Bone marrow (tissue), 2 donors: ENCODE measurements around the gene PPIE.

Experiments
- DNase-seq, 2 donors: peaks; one replicate each; lab custom pipeline; 2025; lab: John Stamatoyannopoulos, UW

The PPIE gene

DNA sequence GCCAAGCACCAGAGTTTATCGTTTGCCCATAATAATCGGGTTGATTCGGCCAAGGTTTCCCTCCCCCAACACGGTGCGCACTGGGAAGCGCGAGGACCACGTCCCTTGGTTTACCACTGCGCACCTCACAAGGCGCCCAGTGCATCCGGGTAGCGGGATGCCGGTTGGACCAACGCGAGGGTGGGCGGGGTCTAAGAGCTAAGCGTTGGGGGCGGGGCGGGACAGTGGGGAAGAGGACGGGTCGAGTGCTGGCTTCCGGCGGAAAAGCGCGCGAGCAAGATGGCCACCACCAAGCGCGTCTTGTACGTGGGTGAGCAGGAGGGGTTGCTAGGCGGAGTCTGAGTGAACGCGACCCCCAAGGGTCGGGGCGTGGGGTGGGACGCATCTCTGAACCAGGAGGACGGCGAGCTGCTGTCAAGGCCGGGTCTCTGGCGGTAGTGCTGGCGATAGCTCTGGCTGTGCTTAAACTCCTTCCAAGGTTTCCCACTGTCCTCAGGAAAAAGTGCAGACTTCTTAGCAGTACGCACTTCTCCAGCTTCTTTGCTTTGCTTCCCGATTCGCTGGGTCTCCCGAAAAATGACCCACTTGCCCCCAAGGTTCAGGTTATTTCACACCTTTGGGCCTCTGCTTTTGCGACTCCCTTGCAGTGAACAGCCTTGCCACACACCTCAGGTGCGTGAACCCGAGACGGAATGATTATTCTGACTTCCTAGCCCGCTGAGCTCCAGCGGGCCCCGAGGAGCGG is at the start of gene PPIE:
Gene PPIE, plus strand, starts transcription at position 261 of the 745 bp plus-strand sequence. Its CDS starts 19 bp downstream, at position 280.
- peak; percentile 70 to 72 for DNase-seq

DNA sequence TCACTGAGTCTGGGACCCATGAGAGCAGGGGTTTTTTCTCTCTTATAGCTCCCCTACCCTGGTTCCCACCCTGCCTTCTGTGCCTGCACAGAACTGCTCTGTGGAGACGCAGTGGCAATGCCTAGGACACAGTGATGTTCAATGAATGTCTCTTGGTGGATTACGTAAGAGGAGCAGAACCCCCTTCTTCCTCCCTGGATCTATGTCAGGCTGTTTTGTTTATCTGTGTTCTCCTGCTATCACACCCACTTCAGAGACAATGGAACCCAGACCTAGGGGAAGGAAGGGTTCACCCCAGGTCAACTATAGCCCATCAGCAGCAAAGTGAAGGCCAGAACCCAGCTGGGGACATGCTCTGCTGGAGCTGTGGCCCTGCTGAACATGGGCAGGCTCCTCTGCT is 49.5 kb upstream of the PPIE start:
- DNase-seq: no peak

DNA sequence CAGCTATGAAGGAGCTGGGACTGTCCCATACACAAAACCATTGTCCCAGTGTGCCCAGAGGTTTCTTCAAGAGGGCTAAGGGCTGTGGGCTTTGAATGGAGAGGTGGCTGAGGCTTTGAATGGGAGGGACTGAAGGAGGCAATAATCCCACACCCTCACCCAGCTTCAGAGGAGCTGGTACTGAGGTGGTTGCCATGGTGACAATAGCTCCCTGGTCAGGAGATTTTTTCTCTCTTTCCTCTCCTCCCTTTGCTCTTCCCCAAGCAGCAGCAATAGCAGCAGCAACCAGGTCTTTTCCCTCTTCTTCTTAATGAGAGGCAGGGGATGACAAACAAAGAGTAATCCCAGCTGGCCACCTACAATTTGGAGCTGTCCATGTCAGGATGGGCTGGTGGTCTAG is 49.0 kb upstream of the PPIE start:
- DNase-seq: no peak

DNA sequence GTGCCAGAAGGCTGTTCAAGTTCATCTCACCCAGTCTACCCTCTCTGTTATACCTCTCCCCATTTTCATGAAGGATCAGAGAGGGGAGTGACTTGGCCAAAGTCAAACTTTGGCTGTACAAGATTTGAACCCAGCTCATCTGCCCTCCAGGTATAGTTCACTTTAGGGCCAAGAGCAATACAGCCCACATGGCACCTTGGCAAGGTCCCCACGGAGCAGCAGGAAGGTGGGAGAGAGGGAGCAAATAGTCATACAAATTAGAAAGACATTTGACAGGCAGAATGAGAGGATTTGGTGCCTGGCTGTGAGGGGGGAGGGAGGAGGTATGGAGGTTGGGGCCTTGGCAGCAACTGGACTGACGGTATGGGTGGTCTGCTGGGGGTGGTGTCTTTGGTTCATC is 48.5 kb upstream of the PPIE start:
- no peak for DNase-seq

DNA sequence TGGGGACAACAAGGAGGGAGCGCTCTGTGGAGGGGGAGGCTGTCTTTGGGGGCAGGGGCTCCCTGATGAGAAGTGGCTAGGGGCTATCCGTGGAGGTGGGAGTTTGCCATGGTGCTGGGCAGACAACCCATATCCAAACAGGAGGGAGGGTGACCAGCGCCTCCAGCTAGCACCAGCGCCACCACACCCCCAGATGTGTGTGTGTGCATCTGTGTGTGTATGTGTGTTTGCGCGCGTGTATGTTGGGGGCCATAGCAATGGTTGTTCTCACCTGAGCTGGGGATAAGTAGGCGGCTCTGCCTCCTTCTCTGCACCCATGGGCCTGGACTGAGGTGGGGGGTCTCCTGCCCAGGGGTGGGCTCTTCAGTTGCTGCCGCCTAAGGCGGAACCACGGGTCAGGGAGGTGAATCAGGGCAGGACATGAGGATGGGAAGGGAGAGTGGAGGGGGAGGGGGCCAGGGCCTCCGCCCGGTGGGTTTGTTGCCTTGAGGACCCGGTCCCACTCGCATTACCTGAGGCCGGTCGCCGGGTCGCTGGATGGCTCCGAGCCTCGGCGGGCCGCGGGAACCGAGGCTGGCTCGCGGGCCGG is 47.8 kb upstream of the PPIE start:
- DNase-seq: no peak

DNA sequence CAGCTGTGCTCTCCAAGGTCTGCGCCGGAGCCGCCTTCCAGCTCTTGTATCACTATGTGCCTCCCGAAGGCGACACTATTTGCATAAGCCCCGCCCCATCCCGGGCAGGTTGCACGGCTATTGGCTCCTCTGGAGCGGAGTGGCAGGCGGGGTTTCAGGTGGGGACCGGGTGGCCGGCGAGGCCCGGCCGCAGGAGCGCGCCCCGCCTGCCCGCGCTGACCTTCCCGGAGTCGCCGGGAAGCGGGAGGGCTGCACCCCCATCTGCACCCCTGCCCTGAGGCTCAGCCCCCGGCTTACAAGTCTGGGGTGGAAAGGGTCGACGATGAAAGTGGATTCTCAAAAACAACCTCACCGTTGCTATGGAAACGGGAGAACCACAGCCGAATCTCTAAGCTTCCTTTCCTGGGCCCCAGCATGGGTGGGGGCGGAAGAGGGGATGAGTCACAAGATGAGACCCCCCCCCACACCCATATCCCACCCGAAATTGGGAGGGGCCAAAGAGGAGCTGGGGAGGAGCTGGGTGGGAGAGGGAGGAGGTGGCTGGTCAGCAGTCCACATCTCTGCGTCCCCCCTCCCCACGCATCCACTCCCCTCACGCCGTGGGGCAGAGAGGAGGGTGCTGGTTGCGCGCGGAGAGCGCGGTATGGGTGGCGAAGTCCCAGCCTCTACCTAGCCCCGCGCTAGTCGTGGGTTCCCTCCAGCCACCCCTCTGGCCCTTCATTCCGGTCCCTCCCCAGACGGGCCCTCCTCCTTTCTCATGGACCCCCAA is 47.1 kb upstream of the PPIE start, which contains the start of gene HPCAL4:
Gene HPCAL4, minus strand, starts transcription at position 51 of the 769 bp plus-strand sequence. CDS start 6,830 bp downstream, outside the sequence.
- DNase-seq: peak in 1 of 2 donors; percentile 23

DNA sequence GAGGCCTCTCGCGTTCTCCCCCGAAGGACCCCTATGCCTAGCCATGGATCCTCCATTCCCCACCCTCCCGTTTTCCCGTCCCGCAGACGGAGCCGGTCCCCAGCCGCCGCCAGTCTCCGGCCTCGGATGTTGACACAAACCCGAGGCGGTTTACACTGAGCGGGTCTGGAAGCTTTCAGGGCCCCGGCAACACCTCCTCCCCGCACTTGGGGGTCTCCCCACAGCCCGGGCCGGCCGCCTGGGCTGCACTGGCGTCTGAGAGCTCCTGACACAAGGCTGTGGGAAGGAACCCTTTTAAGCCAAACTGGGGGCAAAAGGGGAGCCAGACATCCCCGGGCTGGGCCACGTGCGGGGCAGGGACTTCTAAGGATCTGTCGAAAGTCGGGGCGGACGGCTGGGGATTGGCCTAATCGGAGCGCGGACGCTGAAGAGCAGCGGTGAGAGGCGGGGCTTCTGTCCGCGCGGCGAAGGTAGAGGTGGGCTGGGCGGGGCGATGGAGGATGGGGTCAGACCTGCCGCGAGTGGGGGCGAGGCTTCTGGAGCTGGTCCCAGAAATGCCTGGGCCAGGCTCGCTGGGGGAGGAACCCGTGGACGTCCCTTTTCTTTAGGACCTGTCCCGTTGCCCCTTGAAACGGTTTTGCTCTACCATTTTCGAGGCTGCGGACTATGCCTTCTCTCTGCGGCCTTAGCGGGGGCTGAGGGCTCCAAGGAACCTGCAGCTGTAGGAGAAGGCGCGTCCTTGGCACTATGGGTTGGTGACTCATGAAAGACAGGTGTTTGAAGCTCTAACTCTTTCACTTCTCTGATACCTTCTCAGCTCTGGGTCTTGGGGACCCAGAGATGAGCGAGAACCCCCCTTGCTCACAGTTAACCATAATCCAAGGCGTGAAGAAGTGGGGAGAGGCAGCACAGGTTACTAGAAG is 46.3 kb upstream of the PPIE start:
- DNase-seq: no peak

DNA sequence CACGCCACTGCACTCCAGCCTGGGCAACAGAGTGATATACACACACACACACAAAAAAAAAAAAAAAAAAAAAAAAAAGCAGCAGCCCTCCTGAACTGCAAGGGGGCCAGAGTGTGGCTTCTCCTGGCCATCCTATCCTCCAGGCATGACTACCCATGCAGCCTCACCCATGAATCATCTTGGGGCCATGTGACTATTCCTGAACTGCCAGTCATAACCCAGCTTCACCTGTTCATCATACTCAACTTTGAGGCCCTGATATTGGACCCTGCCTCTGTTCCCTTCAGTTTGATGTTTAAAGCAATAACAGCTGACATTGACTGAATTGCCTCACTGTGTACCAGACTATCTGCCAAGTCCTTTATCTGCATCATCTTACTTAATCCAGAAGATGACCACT is 44.7 kb upstream of the PPIE start:
- no peak for DNase-seq

DNA sequence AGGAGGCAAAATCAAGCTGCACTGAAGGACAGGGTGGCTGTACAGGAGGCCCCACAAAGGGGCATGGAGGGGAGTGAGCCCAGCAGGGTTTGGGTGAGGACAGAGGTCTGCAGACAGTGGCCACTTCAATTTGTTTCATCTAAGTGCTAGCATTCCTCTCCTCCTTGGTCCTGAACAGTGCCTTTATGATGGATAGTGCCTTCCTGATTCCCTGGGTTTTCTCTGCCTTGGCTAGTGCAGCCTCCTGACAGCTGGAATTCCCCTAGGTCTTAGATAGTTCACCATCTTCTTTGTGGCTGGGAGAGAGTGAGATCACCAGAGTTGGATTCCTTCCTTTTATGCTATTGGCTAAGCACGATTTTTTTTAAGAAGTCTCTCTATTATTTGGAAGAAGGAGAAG is 43.7 kb upstream of the PPIE start:
- no peak for DNase-seq

DNA sequence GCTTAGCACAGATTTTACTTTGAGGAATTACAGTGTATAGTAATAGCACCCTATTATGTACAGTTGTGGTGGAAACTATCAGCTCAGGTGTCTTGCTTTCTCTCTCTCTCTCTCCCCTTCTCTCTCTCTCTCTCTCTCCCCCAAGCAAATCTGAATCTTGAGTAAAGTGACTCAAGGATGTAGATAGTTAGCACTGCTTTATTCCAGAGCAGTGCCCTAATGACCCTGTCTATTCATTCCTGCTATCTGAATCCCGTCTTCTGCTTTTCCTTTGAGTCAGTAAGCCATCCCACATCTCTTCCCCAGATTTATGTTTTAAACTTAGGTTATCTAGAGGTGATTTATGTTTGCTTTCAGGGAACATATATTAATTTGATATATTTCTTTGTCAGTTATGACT is 42.2 kb upstream of the PPIE start:
- no peak for DNase-seq

DNA sequence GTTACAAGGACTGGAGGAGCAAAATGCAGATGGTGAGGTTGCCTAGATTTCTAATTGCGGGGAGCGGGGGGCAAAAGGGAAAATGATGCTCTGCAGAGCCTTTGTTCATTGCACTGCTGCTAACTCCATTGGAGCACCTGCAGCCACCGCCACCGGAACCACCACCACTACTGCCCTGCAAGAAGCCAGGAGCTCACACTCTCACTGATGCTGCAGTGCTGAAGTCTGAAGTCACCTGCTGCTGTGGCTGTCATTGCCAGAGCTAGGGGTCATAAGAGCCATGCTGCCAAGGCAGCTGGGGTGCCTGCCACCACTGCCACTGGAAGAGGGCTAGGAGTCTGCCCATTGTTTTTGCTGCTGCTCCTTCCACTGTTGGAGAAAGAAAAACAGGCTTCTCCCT is 40.1 kb upstream of the PPIE start:
- DNase-seq: no peak

DNA sequence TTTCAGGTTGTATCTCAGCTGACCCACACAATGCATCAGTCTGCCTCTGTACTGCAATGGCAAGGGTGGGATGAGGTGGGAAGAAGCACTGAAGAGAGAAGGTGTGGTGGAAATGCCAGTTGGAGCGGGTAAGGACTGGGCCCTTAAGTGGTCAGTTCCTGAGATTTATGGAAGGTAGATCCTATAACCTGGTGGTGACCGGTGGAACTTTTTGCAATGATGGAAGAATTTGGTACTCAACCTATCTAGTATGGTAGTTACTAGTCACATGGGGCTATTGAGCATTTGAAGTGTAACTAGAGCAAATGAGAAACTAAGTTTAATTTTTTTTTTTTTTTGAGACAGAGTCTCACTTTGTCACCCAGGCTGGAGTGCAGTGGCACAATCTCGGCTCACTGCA is 39.3 kb upstream of the PPIE start:
- DNase-seq: no peak

DNA sequence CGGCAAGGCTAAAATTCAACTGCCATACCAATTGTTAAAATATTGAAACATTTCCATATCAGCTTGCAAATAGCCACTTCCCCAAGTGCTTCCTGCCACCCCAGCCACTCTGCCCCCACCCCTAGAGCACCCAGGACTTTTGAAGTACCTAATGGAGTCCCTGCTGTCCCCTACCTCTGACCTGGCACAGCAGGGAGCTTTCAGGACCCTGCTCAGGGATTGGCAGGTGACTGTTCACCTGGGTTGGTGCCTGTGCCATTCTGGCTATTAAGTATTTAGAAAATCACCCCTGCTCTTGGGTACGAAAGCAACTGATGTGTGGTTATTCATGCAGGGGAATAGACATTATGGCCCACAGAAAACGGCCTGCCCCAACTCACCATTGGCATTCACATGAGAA is 38.3 kb upstream of the PPIE start:
- no peak for DNase-seq

DNA sequence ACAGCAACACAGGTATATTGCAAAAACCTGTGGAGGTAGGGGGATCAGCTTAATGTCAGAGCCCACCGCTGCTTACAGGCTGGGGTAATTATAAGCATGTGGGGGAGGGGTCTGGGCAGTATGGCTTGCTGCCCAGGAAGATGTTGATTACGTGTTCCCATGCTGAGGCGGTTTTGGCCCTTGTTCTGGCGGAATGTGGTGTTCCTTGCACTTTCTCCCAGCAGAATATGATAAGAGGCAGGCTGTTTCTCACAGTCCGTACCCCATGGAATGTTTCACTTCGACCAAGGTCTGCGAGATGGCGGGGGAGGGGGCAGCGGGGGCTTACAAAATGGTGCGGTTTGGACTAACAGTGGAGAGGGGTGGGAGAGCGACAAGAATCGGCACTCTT is 37.6 kb upstream of the PPIE start:
- DNase-seq: no peak

DNA sequence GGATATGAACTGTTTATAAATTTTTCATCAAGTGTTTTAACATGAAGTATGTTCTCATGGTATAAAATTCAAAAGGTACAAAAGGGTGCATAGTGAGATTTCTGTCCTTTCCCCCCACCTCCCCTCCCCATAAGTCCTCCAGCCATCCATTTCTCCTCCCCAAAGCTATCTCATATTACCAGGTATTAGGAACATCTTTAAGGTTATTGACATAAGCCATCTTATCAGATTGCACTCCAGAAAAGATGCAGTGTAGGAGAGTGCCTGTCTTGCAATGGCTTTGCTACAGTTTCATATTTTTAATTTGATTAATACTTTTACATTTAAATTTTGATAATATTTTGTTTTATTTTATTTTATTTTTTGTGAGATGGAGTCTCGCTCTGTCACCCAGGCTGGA is 33.9 kb upstream of the PPIE start:
- DNase-seq: no peak

DNA sequence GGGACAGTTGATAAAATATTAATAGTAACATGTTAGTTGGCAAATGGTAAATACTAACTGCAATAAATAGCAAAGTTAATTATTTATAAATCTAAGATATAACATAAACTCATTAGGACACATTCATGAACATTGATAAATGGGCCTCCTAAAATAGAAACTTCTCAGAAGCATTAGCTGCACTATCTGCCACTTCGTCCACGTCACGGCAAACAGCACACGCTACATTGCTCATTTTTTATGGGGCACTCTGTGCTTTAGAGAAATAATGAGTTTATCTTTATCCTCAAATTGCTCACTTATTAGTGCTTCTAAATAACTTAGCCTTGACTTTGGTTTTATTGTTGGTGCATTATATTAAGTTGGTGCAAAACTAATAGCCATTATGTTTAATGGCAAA is 31.2 kb upstream of the PPIE start:
- no peak for DNase-seq

DNA sequence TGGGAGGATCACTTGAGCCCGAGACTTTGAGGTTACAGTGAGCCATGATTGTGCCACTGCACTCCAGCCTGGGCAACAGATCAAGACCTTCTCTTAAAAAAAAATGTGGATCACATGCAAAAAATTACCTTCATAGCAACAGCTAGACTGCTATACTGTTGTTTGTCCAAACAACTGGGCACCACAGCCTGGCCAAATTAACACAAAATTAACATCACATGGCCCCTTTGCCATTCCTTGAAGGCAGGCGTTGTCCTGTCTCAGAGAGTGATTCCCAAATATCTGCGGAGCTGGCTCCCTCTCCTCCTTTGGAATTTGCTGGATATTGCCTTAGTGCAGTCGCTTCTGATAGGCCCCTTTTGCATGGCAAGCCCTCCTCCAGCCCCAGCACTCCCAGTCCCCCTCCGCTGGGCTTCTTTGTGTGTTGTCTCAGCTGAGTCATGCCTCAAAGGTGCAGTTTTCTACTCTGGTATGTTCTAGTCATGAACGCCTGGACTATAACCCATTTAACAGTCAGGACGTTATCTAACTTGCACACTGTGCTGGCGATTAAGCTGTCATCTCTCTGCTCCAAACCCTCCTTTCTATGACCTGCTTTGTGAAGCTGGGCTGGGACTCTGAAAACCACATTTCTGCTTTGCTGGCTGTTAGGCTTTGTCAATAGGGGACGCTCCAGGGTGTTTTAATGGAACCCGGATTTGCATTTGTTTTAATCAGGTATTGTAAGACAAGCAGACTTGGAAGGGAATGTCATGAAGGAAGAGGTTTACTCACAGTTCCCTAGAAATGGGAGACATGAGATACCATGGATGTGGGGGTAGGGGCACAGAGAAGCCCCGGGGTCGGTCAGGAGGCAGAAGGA is 27.3 kb upstream of the PPIE start:
- no peak for DNase-seq

DNA sequence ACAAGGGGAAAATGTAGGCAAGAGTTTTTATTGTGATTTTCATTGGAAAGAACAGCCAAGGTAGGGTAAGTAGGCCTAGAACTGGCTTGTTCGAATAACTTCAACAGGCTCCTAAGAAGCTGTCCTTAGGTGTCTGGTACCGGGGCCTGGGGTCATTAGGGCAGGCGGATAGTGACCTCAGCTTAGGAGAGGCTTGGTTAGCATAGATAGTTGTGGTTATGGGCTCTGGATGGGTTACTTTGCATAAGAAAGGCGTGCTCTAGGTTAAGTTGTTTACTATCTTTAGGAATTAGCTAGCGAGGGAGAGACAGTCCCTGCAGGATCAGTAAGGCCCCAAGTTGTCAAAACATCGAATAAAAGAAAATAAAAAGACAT is 26.7 kb upstream of the PPIE start:
- no peak for DNase-seq

DNA sequence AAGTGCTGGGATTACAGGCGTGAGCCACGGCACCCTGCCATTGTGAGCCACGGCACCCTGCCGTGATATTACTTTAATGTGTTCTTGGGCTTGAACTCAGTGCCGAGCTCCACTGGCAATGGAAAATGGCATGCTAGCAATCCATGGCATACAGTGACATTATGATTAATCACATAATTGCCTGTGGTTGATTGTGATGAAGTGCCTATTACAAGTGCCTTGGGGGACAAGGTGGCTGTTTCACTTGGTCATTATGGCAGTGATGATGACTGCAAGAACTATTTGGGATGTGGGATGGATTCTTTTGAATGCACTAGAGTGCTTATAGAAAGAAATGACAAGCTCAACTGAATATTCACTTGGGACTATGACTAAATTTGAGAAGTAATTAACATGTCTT is 25.1 kb upstream of the PPIE start:
- no peak for DNase-seq

DNA sequence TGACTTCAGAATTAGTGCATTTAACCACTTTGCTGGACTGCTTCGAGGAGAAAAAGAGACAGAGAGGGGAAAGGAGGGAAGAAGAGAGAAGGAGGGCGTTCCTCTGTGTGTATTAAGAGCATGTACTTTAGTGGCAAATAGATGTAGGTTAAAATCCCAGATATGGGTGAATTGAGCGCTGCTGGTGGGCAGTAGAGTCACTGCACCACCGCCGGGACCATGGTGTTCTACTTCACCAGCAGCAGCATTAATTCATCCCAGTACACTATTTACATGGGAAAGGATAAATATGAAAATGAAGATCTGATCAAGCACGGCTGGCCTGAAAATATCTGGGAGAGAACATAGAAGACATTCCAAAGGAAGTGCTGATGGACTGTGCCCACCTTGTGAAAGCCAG is 20.9 kb upstream of the PPIE start:
- DNase-seq: no peak
